Neuron (in vitro differentiated cells): ENCODE measurements around the gene PRSS2.

Experiments used
- H2AFZ ChIP-seq: one replicate; pipeline ENCODE4 v1.6.1; 2013; ENCODE audit warnings: low read depth, mild to moderate bottlenecking, inconsistent platforms, low read length, moderate library complexity
- H3K27me3 ChIP-seq: one replicate; pipeline ENCODE4 v1.6.1; 2013; ENCODE audit warnings: low read length; ENCODE audit not compliant: insufficient read depth
- H3K36me3 ChIP-seq: one replicate; pipeline ENCODE4 v1.6.1; 2013; ENCODE audit warnings: low read length; ENCODE audit not compliant: insufficient read depth
- H3K4me1 ChIP-seq: one replicate; pipeline ENCODE4 v1.6.1; 2013; ENCODE audit warnings: low read length; ENCODE audit not compliant: insufficient read depth
- H3K4me3 ChIP-seq: 2 replicates; pipeline ENCODE4 v1.5.1; 2013; ENCODE audit warnings: mild to moderate bottlenecking, low read length, moderate library complexity
- H3K9me3 ChIP-seq: one replicate; pipeline ENCODE4 v1.6.1; 2013; ENCODE audit warnings: low read length

Gene PRSS2

DNA sequence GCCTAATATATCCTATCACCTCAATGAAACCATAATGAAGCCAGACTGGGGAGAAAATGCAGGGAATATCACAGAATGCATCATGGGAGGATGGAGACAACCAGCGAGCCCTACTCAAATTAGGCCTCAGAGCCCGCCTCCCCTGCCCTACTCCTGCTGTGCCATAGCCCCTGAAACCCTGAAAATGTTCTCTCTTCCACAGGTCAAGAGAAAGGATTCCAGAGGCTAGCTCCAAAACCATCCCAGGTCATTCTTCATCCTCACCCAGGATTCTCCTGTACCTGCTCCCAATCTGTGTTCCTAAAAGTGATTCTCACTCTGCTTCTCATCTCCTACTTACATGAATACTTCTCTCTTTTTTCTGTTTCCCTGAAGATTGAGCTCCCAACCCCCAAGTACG is 31.5 kb downstream of the PRSS2 start:
- peaks cover 21% of the 10 kb centered on the region for H3K27me3 ChIP-seq

DNA sequence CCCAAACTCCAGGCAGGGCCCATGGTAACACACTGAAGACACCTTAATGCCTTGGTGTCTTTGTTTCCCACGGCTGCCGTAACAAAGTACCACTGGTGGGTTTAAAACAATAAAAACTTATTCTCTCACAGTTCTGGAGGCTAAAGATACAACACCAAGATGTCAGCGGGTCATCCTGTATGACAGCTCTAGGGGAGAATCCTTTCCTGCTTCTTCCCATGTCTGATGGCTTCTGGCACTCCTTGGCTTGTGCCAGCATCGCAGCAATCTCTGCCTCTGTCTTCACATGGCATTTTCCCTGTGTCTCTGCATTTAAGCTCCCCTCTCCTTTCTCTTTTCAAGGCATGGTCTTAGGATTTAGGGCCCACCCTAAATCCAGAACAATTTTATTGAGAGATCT is 33.1 kb downstream of the PRSS2 start:
- Histone ChIP-seq H3K27me3 (peaks cover 5% of the 10 kb centered on the region), H3K36me3 (no peaks in the 10 kb centered on the region), H2AFZ (no peak overlapping the region), H3K9me3 (no peaks in the 10 kb centered on the region), H3K4me3 (no peak overlapping the region), H3K4me1 (no peaks in the 10 kb centered on the region)

More for the DNA sequence above, 31.5 kb downstream of the PRSS2 start:
- Histone ChIP-seq H2AFZ (no peak overlapping the region), H3K4me1 (no peaks in the 10 kb centered on the region), H3K9me3 (no peaks in the 10 kb centered on the region), H3K36me3 (no peaks in the 10 kb centered on the region), H3K4me3 (no peak overlapping the region)

GRCh38 chr7:142804728-142805207 is 34.0 kb downstream of the PRSS2 start:
- Histone ChIP-seq H2AFZ (no peak overlapping the region), H3K4me3 (no peak overlapping the region), H3K4me1 (no peaks in the 10 kb centered on the region), H3K36me3 (no peaks in the 10 kb centered on the region), H3K27me3 (no peaks in the 10 kb centered on the region), H3K9me3 (no peaks in the 10 kb centered on the region)

- Histone ChIP-seq H3K4me3 (no peak overlapping the region), H2AFZ (no peak overlapping the region)
Measured at GRCh38 chr7:142805350-142806021, 34.7 kb downstream of the PRSS2 start.

DNA sequence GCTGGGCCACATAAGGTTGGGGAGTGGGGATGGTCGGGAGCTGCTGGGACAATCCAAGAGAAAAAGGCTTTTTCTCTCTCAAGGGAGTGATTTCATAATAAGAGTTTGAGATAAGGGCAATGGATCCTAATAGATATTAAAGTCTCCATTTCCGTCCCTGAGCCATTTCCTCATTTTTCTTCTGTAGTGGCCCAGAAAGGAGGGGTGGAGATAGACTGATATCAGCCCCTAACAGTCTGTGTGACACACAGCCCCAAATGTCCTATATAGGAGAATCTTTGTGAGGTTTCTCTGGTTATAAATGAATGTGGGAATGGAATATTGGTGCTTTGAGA is 35.2 kb downstream of the PRSS2 start:
- no peaks in the 10 kb centered on the region for H3K36me3 ChIP-seq
- H3K4me1 ChIP-seq, result no peaks in the 10 kb centered on the region
- no peak overlapping the region for H2AFZ ChIP-seq
- no peaks in the 10 kb centered on the region for H3K27me3 ChIP-seq
- no peak overlapping the region for H3K4me3 ChIP-seq
- no peaks in the 10 kb centered on the region for H3K9me3 ChIP-seq

More at GRCh38 chr7:142805350-142806021, 34.7 kb downstream of the PRSS2 start:
- H3K36me3 ChIP-seq, result no peaks in the 10 kb centered on the region
- no peaks in the 10 kb centered on the region for H3K27me3 ChIP-seq
- no peaks in the 10 kb centered on the region for H3K9me3 ChIP-seq
- H3K4me1 ChIP-seq, result no peaks in the 10 kb centered on the region

GRCh38 chr7:142806957-142807356 is 36.2 kb downstream of the PRSS2 start:
- Histone ChIP-seq H3K4me3 (no peak overlapping the region), H2AFZ (no peak overlapping the region), H3K27me3 (no peaks in the 10 kb centered on the region), H3K9me3 (no peaks in the 10 kb centered on the region), H3K36me3 (no peaks in the 10 kb centered on the region), H3K4me1 (no peaks in the 10 kb centered on the region)

DNA sequence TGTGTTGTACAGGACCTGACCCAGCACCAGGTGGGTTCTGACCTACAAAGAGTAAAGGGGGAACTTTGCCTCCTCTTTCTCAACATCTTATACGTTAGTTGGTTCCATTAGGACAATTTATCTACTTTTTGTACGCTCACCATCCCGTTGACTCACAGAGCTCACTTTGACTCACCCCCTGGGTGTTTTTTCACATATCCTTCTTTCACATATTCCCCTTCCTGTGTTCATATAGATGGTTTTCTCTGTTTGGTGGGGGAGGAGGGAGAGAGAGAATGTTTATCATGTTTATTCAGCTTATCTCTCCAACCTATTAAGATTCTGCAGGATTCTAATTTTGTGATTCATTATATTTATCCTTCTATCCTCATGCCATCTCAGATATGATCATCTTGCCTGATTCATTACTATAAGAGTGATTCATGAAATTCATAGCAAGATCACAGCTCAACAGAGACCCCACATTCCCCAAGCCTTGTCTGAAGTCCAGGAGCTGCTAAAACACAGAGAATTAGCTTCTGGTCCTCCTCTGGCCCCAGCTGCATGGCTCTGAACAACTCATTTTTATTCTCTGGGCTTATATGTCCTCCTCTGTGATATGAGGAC is 37.2 kb downstream of the PRSS2 start:
- no peaks in the 10 kb centered on the region for H3K36me3 ChIP-seq
- no peak overlapping the region for H3K4me3 ChIP-seq
- no peaks in the 10 kb centered on the region for H3K27me3 ChIP-seq
- H3K4me1 ChIP-seq, result no peaks in the 10 kb centered on the region
- no peaks in the 10 kb centered on the region for H3K9me3 ChIP-seq
- no peak overlapping the region for H2AFZ ChIP-seq

DNA sequence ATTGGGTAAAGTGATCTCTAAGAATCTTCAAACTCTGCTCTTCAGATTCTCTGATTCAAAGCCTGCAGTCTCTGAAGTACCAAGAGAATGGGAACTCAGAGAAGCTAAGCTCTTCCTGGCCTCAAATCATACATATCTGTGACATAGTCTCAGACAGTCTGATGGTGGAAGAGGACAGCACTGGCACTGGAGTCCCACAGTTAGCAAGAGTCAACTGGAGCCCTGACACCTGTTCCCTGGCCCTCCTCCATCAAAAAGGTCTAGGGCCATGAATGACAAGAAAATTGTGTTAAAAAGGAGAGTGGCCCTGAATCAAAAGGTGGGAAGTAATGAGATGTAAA is 37.7 kb downstream of the PRSS2 start:
- Histone ChIP-seq H3K4me1 (no peaks in the 10 kb centered on the region), H3K4me3 (no peak overlapping the region), H3K9me3 (no peaks in the 10 kb centered on the region), H2AFZ (no peak overlapping the region), H3K36me3 (no peaks in the 10 kb centered on the region), H3K27me3 (no peaks in the 10 kb centered on the region)

- Histone ChIP-seq H3K27me3 (no peaks in the 10 kb centered on the region), H3K36me3 (no peaks in the 10 kb centered on the region), H3K4me1 (no peaks in the 10 kb centered on the region), H2AFZ (no peak overlapping the region), H3K9me3 (no peaks in the 10 kb centered on the region), H3K4me3 (no peak overlapping the region)
Measured at GRCh38 chr7:142808802-142809583, 38.2 kb downstream of the PRSS2 start.

- H3K36me3 ChIP-seq, result no peaks in the 10 kb centered on the region
- H3K9me3 ChIP-seq, result no peaks in the 10 kb centered on the region
- no peak overlapping the region for H2AFZ ChIP-seq
- H3K4me1 ChIP-seq, result no peaks in the 10 kb centered on the region
- no peak overlapping the region for H3K4me3 ChIP-seq
- no peaks in the 10 kb centered on the region for H3K27me3 ChIP-seq
Measured at GRCh38 chr7:142809671-142810070, 38.9 kb downstream of the PRSS2 start.

GRCh38 chr7:142811154-142811737 is 40.5 kb downstream of the PRSS2 start:
- Histone ChIP-seq H2AFZ (no peak overlapping the region), H3K9me3 (no peaks in the 10 kb centered on the region), H3K36me3 (no peaks in the 10 kb centered on the region), H3K4me1 (no peaks in the 10 kb centered on the region), H3K27me3 (no peaks in the 10 kb centered on the region), H3K4me3 (no peak overlapping the region)

DNA sequence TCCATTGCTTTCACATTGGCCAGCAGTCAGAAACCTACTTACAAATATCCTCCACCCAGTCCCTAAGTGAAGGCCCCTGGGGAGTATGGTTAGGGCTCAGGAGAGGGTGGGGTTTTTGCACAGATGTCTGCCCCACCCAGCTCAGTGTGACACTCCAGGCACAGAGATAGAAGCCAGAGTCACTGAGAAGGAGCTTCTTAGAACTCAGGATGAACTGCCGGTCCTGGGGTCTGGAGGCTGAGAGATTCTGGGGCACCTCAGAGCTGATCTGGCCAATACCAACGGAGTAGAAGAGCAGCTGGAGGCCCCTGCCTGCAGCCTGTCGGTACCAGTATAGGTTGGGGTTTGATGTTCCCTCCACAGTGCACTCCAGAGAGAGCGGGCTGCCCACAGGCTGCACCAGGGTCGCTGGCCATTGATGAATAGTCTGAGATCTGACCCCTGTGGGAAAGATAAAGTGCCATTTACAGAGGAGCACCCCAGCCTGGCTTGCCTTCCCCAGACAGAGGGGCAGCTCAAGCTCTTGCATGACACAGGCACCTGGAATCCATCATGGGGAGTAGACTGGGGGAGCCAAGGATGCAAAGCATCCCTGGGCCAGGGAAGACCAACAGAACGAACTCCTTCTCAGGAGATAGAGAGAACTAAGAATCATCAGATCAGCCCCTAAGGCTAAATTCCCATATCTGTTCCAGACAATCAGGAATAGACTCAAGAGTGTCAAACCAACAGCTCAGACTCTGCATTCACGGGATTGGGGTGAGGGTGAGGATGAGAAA is 41.9 kb downstream of the PRSS2 start:
- H3K36me3 ChIP-seq, result no peaks in the 10 kb centered on the region
- H3K27me3 ChIP-seq, result no peaks in the 10 kb centered on the region
- no peaks in the 10 kb centered on the region for H3K4me1 ChIP-seq
- H3K4me3 ChIP-seq, result no peak overlapping the region
- no peak overlapping the region for H2AFZ ChIP-seq
- no peaks in the 10 kb centered on the region for H3K9me3 ChIP-seq
